ENCODE measurements around the gene C10orf90. TPM values are rescaled to one million over a fixed set of nuclear protein-coding genes. Genes with fewer than 3 reads are reported as not detected.

C10orf90 gene
- total and polyA plus RNA-seq, 2 of the 8 experiments (the other 6 are each of a cell fraction or from before 2014, with no cell fraction given) = 0.21 TPM; not detected in 1

DNA sequence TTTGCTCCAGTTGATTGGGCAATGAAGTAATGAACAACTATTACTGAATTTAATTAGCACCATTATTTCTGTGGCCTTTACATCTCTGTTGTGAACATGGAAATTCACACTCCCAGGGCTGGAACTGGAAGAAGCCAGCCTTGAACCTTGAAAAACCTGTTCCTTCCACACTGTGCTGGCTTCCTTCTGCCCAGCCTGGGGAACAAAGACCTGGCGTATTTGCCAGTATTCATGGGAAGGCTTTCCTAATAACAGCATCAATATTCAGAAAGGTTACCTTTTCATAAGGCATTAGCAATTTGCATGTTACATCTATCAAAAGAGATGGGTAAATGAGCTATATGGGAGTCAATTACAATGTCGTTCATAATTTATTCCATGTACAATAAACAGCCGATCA, 1.3 kb downstream of the C10orf90 start (continued):
- TF ChIP-seq KDM1A (IDR thresholded peaks at IDR 0.05; ENCODE audit: borderline replicate concordance, low read length) (no peak), SIX5 (IDR thresholded peaks at IDR 0.05; ENCODE audit: low read depth, low read length) (no peak), YY1 (IDR thresholded peaks at IDR 0.05; ENCODE audit: low read depth, low read length) (no peak)

Data from H1 (cell line).